ENCODE measurements around the gene MECP2. TPM values are rescaled to one million over a fixed set of nuclear protein-coding genes. Genes with fewer than 3 reads are reported as not detected.
A peak's percentile ranks its signal among the peaks of the same experiment; 100 is the strongest.

The MECP2 gene
- total and polyA plus RNA-seq, 2 of the 13 experiments (the other 11 are each of a cell fraction or from before 2014, with no cell fraction given), result 7.9 to 18.1 TPM

DNA sequence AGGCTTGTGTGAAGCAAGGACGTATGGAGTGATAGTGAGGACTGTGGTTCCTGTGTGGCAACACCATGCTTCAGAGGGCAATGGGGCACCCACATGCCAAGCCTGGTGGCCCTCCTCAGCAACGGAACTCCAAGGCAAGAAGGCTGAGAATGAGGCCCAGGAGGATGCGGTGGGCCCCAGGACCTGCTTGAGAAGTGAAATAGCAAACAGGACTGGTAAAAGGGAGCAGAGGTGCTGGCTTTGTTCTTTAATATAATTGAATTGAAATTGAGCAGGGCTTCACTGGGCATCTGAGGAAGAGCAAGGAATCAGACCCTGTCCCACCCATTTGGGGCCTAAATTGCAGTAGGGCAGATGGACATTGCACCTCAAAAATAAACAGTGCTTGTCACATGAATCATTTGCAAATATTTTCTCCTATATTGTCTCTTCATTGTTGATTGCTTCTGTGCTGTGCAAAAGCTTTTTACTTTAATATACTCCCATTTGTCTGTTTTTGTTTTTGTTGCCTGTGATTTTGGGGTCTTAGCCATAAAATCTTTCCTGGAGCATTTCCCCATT lies 122.7 kb downstream of the MECP2 start (continued):
- no peak for TF ChIP-seq ZBTB10 (CRISPR knock-in tag; IDR thresholded peaks at IDR 0.05; ENCODE audit: borderline replicate concordance)
- TF ChIP-seq CBX1 (IDR thresholded peaks at IDR 0.05; ENCODE audit: low read depth), result no peak
- TF ChIP-seq ZNF142 (CRISPR knock-in tag; IDR thresholded peaks at IDR 0.05), result no peak
- TF ChIP-seq ZNF790 (CRISPR knock-in tag; IDR thresholded peaks at IDR 0.05; ENCODE audit: borderline replicate concordance), result no peak
- no peak for TF ChIP-seq MYPOP (CRISPR knock-in tag; IDR thresholded peaks at IDR 0.05)
- TF ChIP-seq ZBTB34 (CRISPR knock-in tag; IDR thresholded peaks at IDR 0.05), result no peak
- TF ChIP-seq SP5 (CRISPR knock-in tag; IDR thresholded peaks at IDR 0.05; ENCODE audit: borderline replicate concordance, low read depth), result 0 out of 2 replicates have a peak, but pooled peaks have one; percentile 53
- no peak for TF ChIP-seq CCDC6 (CRISPR knock-in tag; IDR thresholded peaks at IDR 0.05)
- TF ChIP-seq, protein P1, sequence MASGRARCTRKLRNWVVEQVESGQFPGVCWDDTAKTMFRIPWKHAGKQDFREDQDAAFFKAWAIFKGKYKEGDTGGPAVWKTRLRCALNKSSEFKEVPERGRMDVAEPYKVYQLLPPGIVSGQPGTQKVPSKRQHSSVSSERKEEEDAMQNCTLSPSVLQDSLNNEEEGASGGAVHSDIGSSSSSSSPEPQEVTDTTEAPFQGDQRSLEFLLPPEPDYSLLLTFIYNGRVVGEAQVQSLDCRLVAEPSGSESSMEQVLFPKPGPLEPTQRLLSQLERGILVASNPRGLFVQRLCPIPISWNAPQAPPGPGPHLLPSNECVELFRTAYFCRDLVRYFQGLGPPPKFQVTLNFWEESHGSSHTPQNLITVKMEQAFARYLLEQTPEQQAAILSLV (CRISPR knock-in tag; IDR thresholded peaks at IDR 0.05; ENCODE audit: borderline replicate concordance), result no peak
- TF ChIP-seq JARID2 (CRISPR knock-in tag; IDR thresholded peaks at IDR 0.05; ENCODE audit: insufficient replicate concordance), result no peak
- TF ChIP-seq RBM39 (IDR thresholded peaks at IDR 0.05; ENCODE audit: low read depth, low read length, poor library complexity, severe bottlenecking), result no peak
- peak; percentile 88 for TF ChIP-seq ZNF543 (CRISPR knock-in tag; IDR thresholded peaks at IDR 0.05)
- TF ChIP-seq SOX6 (IDR thresholded peaks at IDR 0.05), result no peak
- TF ChIP-seq SOX6 (CRISPR knock-in tag; IDR thresholded peaks at IDR 0.05), result no peak; the same call in 1 of the 2 replicates
- no peak for TF ChIP-seq KDM5A (IDR thresholded peaks at IDR 0.05; ENCODE audit: borderline replicate concordance, low read length)
- TF ChIP-seq ZNF652 (CRISPR knock-in tag; IDR thresholded peaks at IDR 0.05; ENCODE audit: borderline replicate concordance, low read depth), result no peak
- no peak for TF ChIP-seq MIXL1 (CRISPR knock-in tag; IDR thresholded peaks at IDR 0.05)
